Measurements from ENCODE around the gene ARMC7.

- TF ChIP-seq CTCF (IDR thresholded peaks at IDR 0.05), result peak; percentile 63
- no peak for TF ChIP-seq EZH2phosphoT487 (IDR thresholded peaks at IDR 0.05)
Measured at GRCh38 chr17:75105126-75106080, 4.4 kb upstream of the ARMC7 start.

Data from neural progenitor cell (in vitro differentiated cells).